Mammary microvascular endothelial cell (primary cell): ENCODE data around the gene CCNG2. TPM values are rescaled to one million over a fixed set of nuclear protein-coding genes. Genes with fewer than 3 reads are reported as not detected.

ENCODE experiments used
- total RNA-seq: library from RNA; depleted of rRNA; stranded (reverse); fragments of >200 nt; gene quantifications from 2 replicates; pipeline ENCODE4 v1.2.3, GENCODE V29; 2015

CCNG2 gene
- 6.5 and 8.4 TPM in 2 replicates for total RNA-seq

GRCh38 chr4:77156912-77157858 is at the start of gene CCNG2:
Gene CCNG2, plus strand, starts transcription at chr4:77157207. Its CDS starts 1,326 bp downstream, at chr4:77158533.

Other genes starting within 250 kb of the CCNG2 start
- 82.2 and 90.1 TPM in 2 replicates for gene SEPTIN11, start 207.5 kb upstream of the CCNG2 start, total RNA-seq
- gene CCNI, start 81.2 kb upstream of the CCNG2 start, total RNA-seq = 106 and 107 TPM in 2 replicates